Activated T-helper 2 cell treated with anti-CD3 and anti-CD28 coated beads, Interferon-gamma antibody, Interleukin-2, Interleukin-4, amounts not matched to agents 10 μg/mL and 5 μg/mL and 100 μg/mL, durations not matched to agents 14 hours and 24 hours and 36 hours (primary cell): ENCODE data around the gene KIF3B. TPM values are rescaled to one million over a fixed set of nuclear protein-coding genes. Genes with fewer than 3 reads are reported as not detected.
"Not testable (repeated sequence)": the region's sequence is repeated elsewhere in the genome, so short reads cannot be mapped to it uniquely, and the experiment has no call there.

ENCODE experiments used
- DNase-seq: peaks from one replicate; pipeline ENCODE4 v3.0.0; 2021; ENCODE audit warnings: low spot score
- H3K27ac Mint-ChIP-seq: one replicate; pipeline ENCODE4 v1.8.0; 2021; ENCODE audit warnings: mixed read lengths
- H3K27me3 Mint-ChIP-seq: one replicate; pipeline ENCODE4 v1.8.0; 2021; ENCODE audit warnings: low read depth, mixed read lengths
- H3K36me3 Mint-ChIP-seq: one replicate; pipeline ENCODE4 v1.8.0; 2021; ENCODE audit warnings: low read depth, mixed read lengths
- H3K4me1 Mint-ChIP-seq: one replicate; pipeline ENCODE4 v1.8.0; 2021; ENCODE audit warnings: low read depth, mixed read lengths
- H3K4me3 Mint-ChIP-seq: one replicate; pipeline ENCODE4 v1.8.0; 2021; ENCODE audit warnings: low read depth, mild to moderate bottlenecking, moderate library complexity, mixed read lengths
- H3K9me3 Mint-ChIP-seq: one replicate; pipeline ENCODE4 v1.8.0; 2021; ENCODE audit warnings: mixed read lengths
- intact Hi-C: fragments of 100-400 bp; cut with micrococcal nuclease; formaldehyde crosslinking; loops from one replicate; pipeline ENCODE4 v1.15.1; 2023
- total RNA-seq: library from RNA; stranded (reverse); gene quantifications from 2 replicates; pipeline ENCODE4 v1.2.3, GENCODE V29; 2022

The KIF3B gene
- total RNA-seq, 1 donor from 2014 or later, result 42.2 TPM

DNA sequence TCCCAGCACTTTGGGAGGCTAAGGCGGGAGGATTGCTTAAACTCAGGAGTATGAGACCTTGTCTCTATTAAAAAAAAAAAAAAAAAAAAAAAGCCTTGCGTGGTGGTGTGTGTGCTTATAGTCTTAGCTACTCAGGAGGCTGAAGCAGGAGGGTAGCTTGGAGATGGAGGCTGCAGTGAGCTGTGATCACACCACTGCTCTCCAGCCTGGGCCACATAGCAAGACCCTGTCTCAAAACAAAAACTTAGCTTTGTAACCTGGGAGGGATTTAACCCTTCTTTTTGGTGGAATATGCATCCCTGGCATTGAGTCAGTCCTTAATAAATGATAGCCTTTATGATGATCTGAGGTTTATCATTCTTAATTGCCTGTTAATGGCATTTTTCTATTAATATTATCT is 93.4 kb downstream of the KIF3B start:
- no peaks in the 10 kb centered on the region for H3K27me3 Mint-ChIP-seq
- H3K27ac Mint-ChIP-seq, result no peak overlapping the region
- no peaks in the 10 kb centered on the region for H3K9me3 Mint-ChIP-seq
- DNase-seq, result no peak
- no peak overlapping the region for H3K4me3 Mint-ChIP-seq
- H3K4me1 Mint-ChIP-seq, result peaks cover 29% of the 10 kb centered on the region
- peaks cover 53% of the 10 kb centered on the region for H3K36me3 Mint-ChIP-seq
- intact Hi-C loops, result no loop called here

GRCh38 chr20:32378461-32378860 is 101.0 kb downstream of the KIF3B start:
- no peaks in the 10 kb centered on the region for H3K9me3 Mint-ChIP-seq
- no peak for DNase-seq
- peak overlapping the region; percentile 24 for H3K27ac Mint-ChIP-seq
- intact Hi-C loops, result no loop called here
- H3K4me3 Mint-ChIP-seq, result no peak overlapping the region
- H3K4me1 Mint-ChIP-seq, result peaks cover 3% of the 10 kb centered on the region
- peaks cover 43% of the 10 kb centered on the region for H3K36me3 Mint-ChIP-seq
- no peaks in the 10 kb centered on the region for H3K27me3 Mint-ChIP-seq

GRCh38 chr20:32380037-32380436 is 102.6 kb downstream of the KIF3B start:
- H3K27ac Mint-ChIP-seq, intact Hi-C loops, H3K27me3 Mint-ChIP-seq, DNase-seq, H3K9me3 Mint-ChIP-seq, H3K4me3 Mint-ChIP-seq: not testable (repeated sequence)
- Mint-ChIP-seq H3K4me1 (peaks cover 16% of the 10 kb centered on the region), H3K36me3 (peaks cover 45% of the 10 kb centered on the region)

DNA sequence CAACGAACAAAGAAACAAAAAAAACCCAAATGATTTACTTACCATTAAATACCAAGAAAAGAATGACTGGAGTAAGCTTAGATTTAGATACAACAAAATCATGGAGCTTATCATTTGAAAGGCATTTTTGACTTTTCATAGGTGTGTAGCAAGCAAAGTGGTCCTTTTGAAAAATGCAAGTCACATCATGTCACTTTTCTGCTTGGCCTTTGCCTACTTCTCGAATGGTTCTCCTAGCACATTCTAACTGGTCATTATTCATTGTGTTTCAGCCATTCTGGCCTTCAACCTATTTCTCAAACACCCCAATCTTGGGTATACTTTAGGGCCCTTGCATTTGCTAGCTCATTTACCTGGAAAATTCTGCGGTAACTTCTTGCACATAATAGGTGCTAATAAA is 103.3 kb downstream of the KIF3B start:
- DNase-seq, result no peak
- Mint-ChIP-seq H3K4me1 (peaks cover 23% of the 10 kb centered on the region), H3K27ac (no peak overlapping the region), H3K4me3 (no peak overlapping the region), H3K27me3 (no peaks in the 10 kb centered on the region), H3K36me3 (peaks cover 52% of the 10 kb centered on the region), H3K9me3 (no peaks in the 10 kb centered on the region)
- intact Hi-C loops, result no loop called here

- Mint-ChIP-seq H3K36me3 (peaks cover 55% of the 10 kb centered on the region), H3K27ac (no peak overlapping the region), H3K27me3 (no peaks in the 10 kb centered on the region), H3K4me3 (no peak overlapping the region), H3K4me1 (peaks cover 34% of the 10 kb centered on the region), H3K9me3 (no peaks in the 10 kb centered on the region)
- DNase-seq, result no peak
- intact Hi-C loops, result no loop called here
These were observed 104.9 kb downstream of the KIF3B start for GRCh38 chr20:32382102-32382950.

DNA sequence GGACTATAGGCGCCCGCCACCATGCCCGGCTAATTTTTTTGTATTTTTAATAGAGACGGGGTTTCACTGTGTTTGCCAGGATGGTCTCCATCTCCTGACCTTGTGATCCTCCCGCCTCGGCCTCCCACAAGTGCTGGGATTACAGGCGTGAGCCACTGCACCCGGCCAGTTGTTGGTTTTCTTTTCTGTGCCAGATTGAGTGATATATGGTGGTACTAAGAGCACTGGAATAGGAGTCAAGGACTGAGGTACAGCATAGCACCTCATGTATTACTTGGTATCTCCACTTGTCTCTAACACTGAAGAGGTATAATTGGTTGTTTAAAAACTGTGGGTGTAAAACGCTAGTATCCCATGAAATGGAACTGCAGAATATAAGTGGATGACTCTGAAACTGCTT is 106.0 kb downstream of the KIF3B start:
- H3K27ac Mint-ChIP-seq, DNase-seq, intact Hi-C loops, H3K9me3 Mint-ChIP-seq, H3K4me3 Mint-ChIP-seq, H3K27me3 Mint-ChIP-seq: not testable (repeated sequence)
- H3K4me1 Mint-ChIP-seq, result peaks cover 40% of the 10 kb centered on the region
- H3K36me3 Mint-ChIP-seq, result peaks cover 51% of the 10 kb centered on the region

Other genes with a start within 250 kb of the KIF3B start
- gene HCK, start 225.4 kb upstream of the KIF3B start, total RNA-seq, result not detected in 2 replicates
- gene TM9SF4, start 167.9 kb upstream of the KIF3B start, total RNA-seq, result 47.7 and 49.2 TPM in 2 replicates
- gene PLAGL2, start 69.9 kb upstream of the KIF3B start, total RNA-seq, result 125 and 126 TPM in 2 replicates
- 67.4 and 68.8 TPM in 2 replicates for gene POFUT1, start 69.8 kb upstream of the KIF3B start, total RNA-seq
- gene ASXL1, start 80.7 kb downstream of the KIF3B start, total RNA-seq, result 141 and 145 TPM in 2 replicates